Erythroblast (primary cell): Measurements from ENCODE around the gene BAZ1A.

Experiments used
- DNase-seq, 2 experiments: peaks; one replicate each; lab custom pipeline; 2025; lab: John Stamatoyannopoulos, UW
- GATA1 ChIP-seq: IDR thresholded peaks from 2 replicates; pipeline ENCODE4 v1.6.1; 2011; ENCODE audit warnings: low read depth, mild to moderate bottlenecking, control low read depth, low read length, moderate library complexity
- POLR2A ChIP-seq: IDR thresholded peaks from 2 replicates; pipeline ENCODE4 v1.6.1; 2011; ENCODE audit warnings: mild to moderate bottlenecking, low read length

Gene BAZ1A

DNA sequence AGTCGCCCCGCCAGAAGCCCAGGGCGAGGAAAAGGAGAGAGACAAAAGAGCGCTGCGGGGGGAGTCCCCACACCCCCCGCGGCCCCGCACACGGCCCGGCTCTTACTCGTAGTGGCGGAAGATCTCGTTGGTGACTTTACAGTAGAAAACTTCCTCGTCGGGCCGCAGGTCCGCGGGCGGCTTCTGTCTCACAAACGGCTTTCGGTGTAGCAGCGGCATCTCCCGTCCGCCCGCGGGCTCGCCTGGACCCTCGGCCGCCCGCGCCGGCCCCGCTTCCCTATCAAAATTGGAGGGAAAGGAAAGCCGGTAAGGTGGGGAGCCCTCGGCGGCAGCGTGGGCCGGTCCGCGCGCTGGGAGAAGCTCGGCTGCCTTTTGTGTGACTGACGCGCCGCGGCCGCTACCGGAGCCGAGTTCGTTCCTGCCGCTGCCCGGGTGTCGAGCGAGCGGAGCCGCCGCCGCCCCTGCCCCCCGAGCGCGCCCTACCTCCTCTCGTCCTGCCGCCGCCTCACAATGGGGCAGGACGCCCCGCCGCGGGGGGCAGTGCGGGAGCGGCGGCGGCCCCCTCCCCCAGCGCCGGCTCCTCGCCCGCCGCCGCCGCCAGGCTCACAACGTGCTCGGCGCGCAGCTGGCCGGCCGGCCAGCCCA is 652 bp downstream of the BAZ1A start:
- TF ChIP-seq POLR2A (no peak), GATA1 (no peak)
- DNase-seq = peak; percentile 78 to 86

DNA sequence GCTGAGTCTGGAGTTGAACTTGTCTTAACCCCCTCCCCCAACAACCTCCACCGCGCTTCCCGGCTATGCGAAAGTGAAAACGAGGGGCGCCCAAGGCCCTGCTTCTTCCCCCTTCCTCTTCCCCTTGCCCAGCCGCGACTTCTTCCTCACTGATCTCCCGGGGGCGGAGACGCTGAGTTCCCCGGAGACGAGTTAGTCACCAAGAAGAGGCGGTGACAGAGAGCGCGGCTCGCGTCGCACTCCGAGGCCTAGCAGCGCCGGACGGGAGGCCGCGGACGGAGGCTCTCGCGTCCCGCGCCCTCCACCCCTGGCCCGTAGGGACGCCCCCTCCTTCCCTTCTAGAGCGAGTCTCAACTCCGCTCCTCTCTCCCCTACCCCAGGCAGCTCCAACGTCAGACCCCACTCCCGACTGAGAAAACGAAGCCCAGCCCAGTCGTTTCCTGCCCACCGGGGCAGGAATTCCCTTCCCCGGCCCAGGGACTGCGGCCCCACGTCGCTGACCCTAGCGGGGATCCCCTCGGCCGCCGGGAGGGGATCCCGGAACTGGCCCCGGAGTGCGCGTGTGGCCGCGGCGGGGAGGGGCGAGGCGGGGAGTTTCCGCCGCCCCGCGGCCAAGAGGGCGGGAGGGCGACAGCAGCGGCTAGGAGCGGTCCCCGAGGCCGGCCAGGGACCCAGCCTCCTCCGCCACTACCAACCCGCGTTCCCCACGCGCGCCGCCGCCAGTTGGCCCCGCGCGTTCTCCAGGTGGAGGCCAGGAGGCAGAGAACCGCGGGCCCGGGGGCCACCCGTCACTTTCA is 1.4 kb downstream of the BAZ1A start:
- TF ChIP-seq GATA1 = no peak
- TF ChIP-seq POLR2A = peak; percentile 85
- DNase-seq = peak; percentile 78 to 96

DNA sequence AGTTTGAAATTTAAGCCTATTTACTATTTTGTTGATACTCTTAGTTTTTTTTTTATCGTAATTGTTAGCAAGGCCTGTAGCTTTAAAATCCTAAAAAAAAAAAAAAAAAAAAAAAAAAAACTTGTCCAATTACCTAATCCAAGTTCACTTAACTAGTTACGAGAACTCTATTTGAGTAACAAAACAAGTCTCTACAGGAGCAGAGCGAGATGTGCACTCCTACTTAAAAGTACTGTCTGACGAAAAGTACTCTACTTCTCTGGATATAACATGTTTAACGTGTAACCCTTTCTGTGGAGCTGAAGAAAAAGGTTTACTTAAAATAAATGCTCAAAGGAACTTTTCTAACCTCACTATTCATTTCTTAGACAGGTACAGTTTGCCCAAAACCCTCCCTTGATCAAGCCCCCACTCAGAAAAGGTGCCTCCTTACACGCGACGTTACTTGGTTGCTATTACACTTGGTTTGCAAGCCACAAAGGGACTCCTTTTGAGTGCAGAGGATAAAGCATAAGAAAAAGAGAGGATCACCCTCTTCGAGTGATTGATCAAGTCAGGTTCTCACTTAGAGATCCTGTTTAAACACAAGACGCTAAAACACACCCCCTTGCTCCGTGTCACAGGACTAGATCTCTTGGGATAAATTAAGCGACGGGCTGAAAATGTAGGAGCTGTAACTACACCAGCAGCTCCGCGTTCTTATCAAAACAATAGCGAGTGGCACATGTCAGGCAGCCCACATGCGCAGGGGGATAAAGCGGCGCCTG is 2.2 kb downstream of the BAZ1A start:
- peak in 1 of 2 experiments; percentile 99 for DNase-seq
- peak; percentile 69 for TF ChIP-seq GATA1
- TF ChIP-seq POLR2A = no peak

DNA sequence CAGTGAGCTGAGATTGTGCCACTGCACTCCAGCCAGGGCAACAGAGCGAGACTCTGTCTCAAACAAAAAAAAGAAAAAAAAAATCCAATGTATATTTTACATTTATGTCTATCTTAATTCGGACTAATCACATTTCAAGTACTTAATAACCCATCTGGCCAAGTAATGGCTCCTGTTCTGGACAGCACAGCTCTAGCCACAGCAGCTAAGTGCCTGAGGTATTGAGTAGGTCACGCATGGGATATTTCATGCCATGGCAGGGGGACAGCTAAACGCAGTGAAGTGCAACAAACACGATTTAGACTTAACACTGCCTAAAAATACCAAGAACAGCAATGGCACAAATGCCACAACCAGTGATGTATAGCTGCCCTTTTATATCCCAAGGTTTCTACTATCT is 8.0 kb downstream of the BAZ1A start:
- DNase-seq = no peak
- no peak for TF ChIP-seq POLR2A
- no peak for TF ChIP-seq GATA1

DNA sequence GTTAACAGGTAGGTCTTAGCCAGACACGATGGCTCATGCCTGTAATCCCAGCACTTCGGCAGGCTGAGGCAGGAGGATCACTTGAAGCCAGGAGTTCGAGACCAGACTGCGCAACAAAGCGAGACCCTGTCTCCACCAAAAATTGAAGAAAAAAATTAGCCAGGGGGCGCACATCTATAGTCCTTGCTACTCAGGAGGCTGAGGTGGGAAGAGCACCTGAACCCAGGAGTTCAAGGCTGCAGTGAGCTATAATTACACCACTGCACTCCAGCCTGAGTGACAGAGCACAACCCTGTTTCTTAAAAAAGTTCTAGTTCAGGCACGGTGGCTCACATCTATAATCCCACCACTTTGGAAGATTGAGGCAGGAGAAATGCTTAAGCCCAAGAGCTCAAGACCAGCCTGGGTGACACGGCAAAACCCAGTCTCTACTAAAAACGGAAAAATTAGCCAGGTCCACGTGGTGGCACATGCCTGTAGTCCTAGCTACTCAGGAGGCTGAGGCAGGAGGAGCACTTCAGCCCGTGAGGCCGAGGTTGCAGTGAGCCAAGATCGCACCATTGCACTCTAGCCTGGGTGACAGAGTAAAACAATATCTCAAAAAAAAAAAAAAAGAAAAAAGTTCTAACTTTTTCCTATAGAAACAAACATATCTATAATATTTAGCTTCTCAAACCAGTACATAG is 9.1 kb downstream of the BAZ1A start:
- TF ChIP-seq POLR2A (no peak), GATA1 (no peak)
- DNase-seq = no peak

DNA sequence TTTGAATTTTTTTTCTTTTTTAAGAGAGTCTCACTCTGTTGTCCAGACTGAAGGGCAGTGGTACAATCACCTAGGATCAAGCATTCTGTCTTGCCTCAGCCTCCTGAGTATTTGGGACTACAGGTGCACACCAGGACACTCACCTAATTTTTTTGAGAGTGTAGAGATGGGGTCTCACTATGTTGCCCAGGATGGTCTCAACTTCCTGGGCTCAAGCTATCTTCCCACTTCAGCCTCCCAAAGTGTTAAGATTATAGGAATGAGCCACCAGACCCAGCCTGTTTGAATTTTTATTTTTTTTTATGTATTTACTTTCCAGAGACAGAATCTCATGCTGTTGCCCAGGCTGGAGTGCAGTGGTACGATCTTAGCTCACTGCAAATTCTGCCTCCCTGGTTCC is 11.3 kb downstream of the BAZ1A start:
- TF ChIP-seq POLR2A (no peak), GATA1 (no peak)
- DNase-seq = no peak

DNA sequence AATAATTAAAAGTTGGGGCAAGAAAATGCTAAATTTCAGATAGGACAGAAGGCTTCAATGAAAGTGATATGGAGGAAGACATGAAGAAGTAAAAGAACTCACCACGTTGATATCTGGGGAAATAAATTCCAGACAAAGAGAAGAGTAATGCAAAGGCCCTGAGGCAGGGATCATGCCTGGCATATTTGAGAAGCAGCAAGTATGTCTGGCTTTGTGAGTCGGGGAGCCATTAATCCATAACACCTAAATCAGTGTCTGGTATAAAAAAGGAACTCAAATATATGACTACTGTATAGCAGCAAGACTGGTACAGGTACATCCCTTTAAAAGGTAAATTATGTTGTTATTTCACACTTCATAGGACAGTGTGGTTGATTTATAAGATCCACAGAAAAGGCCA is 16.4 kb downstream of the BAZ1A start:
- TF ChIP-seq POLR2A (no peak), GATA1 (no peak)
- no peak for DNase-seq

DNA sequence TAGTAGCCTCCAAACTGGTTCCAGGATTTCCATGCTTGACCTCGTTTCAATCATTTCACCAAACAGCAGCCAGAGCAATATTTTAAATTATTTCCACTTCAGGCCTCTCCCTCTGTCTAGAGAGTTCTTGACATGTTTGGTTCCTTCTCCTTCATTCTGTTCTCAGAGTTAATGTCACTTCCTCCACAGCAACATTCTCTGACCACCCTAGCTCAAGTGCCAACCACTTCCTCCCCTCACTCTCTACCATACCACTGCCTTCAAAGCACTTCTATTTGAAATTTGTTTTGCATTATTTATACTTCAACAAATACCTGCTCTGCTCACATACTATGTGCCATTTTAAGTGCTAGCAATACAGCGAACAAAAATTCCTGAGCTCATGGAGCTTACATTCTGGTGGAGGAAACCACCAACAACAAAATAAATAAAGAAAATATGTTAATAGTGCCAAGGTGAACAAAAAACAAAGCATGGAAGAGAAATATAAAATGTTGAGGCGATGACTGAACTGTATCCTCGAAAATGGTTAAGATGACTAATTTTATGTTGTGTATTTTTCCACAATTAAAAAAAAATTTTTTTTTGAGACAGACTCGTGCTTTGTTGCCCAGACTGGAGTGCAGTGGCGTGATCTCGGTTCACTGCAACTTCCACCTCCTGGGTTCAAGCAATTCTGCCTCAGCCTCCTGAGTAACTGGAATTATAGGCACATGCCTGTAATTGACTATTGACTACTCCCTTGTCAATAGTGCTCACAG is 17.3 kb downstream of the BAZ1A start:
- DNase-seq = no peak
- TF ChIP-seq POLR2A (no peak), GATA1 (no peak)

DNA sequence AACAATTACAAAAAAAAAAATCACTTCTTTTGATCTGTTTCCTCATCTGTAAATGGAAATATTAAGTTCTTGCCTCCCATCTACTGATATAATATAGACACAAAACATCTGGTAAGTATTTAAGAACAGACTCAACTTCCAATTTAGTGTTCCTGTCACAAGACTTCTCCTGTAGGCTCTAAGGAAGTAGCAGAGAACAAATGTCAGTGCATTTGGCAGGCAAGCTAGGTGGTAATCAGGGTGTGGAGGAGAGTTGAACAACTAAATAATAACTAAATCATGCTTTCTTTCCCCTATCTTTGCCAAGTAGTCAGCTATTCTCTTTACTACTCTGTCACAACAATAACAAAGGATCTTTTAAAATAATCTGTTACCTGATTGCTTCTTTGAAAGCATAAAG is 22.1 kb downstream of the BAZ1A start:
- TF ChIP-seq GATA1 (no peak), POLR2A (no peak)
- DNase-seq = no peak

DNA sequence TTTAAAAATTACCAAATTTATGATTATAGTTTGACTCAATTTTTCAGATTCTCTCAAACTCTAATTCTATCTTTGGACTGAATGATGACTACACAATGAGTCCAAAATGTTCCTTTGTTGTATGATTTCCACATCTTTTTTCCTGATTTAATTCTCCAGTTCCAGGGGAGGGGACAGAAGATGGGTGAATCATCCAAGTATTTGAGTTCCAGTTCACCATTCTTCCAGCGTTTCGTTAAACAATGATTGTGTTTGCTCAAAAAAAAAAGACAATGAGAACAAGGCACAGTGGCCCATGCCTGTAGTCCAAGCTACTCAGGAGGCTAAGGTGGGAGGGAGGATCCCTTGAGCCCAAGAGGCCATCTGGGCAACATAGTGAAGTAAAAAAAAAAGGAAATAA is 23.8 kb downstream of the BAZ1A start:
- DNase-seq = no peak
- no peak for TF ChIP-seq GATA1
- TF ChIP-seq POLR2A = no peak

DNA sequence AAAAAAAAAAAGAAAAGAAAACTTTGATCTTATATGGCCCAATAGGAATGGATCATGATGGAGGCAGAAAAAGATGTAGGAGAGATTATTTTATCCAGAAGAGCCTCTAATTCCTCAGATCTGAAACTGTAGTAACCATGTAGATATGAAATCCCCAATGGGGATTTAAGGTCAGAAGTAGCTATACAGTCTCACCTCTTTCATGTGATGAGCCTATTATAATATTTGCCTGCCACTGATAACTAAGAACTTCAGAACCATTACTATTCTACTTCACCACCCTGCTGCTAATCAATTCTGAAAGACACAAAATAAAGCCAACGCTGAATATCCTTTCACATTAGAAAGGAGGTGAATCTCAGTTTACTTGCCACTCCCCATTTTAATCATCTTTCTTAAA is 29.3 kb downstream of the BAZ1A start:
- TF ChIP-seq GATA1 (no peak), POLR2A (no peak)
- no peak for DNase-seq

DNA sequence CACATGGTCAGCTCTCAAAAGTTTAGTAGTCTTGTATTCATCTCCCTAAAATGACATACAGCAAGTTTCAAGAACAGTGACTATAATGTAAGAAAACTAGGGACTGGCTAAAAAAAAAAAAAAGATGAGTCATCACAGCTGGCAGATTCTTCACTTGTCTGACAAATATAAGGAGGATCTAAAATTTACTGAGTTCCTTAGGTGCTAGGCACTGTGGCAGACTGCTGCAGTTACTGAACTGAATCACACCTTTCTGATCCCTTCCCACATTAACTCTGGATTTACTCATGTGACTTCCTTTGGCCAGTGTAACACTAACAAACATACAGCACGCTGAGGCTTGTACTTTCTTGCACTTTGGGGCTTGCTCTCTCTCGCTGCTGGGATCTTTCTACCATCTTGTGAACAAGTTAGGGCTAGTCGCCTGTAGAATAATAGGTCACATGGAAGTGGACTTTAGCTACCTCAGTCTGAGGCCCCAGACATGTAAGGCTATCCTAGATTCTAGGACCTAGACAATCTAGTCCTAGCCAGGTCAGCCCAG is 32.1 kb downstream of the BAZ1A start:
- DNase-seq = peak; percentile 77 to 79
- TF ChIP-seq POLR2A (no peak), GATA1 (no peak)
